ENCODE results near the gene B9D1. TPM values are rescaled to one million over a fixed set of nuclear protein-coding genes. Genes with fewer than 3 reads are reported as not detected.

B9D1 gene
- polyA plus RNA-seq, 3 donors, result 1.0 TPM; not detected in 2

DNA sequence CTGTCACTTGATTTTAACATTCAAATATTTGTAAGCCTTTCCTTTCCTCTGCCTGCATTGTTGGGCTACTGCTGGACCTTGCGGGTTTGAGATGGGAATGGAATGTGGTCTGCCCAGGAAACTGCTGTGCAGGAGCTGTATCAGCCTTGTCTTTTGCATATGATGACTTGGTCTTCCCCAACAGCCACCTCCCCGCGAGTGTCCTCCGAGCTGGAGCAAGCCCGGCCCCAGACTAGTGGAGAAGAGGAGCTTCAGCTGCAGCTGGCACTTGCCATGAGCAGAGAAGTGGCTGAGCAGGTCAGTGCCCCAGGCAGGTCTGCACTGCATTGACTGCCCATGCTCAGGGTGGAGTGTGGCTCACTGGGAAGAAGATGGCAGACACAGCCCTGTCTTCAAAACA, 52.8 kb downstream of the B9D1 start:
- no peak for DNase-seq
- H3K27ac ChIP-seq (ENCODE audit: low read depth in 1 of 2, low read length in 2 of 2), result no peak overlapping the region
- H3K4me2 ChIP-seq (replicated peaks; ENCODE audit: extremely low read depth, low read length, poor library complexity, severe bottlenecking), result no peak overlapping the region
- H2AFZ ChIP-seq (ENCODE audit: insufficient read depth, low read depth, low read length, poor library complexity, severe bottlenecking), result no peak overlapping the region
- H3K4me3 ChIP-seq (replicated peaks in 1 of 3; ENCODE audit: low read depth in 2 of 3, low read length in 3 of 3), result no peak overlapping the region
- H3K79me2 ChIP-seq (ENCODE audit: insufficient read depth, low read length), result no peaks in the 10 kb centered on the region
- Mint-ChIP-seq H3K4me1 (peaks cover 53% of the 10 kb centered on the region), H3K27ac (peak overlapping the region in 1 of 7 donors; percentile 56), H3K27me3 (ENCODE audit: low read depth in 3 of 3) (peaks cover 86 to 93% (median 91%) of the 10 kb centered on the region in 3 donors), H3K36me3 (peaks cover 16 to 37% of the 10 kb centered on the region in 2 donors), H3K9me3 (peaks cover 0 to 19% (median 3%) of the 10 kb centered on the region in 7 donors), H3K4me3 (peak overlapping the region in 1 of 2 donors; percentile 84)
- H3K4me1 ChIP-seq (ENCODE audit: control insufficient read depth in 1 of 2, insufficient read depth in 2 of 2, low read length in 2 of 2), result peaks cover 39 to 40% of the 10 kb centered on the region in 2 donors
- H3K9me3 ChIP-seq (replicated peaks in 1 of 2; ENCODE audit: control insufficient read depth in 1 of 2, insufficient read depth in 1 of 2, low read length in 2 of 2), result no peaks in the 10 kb centered on the region
- TF ChIP-seq, protein P1, sequence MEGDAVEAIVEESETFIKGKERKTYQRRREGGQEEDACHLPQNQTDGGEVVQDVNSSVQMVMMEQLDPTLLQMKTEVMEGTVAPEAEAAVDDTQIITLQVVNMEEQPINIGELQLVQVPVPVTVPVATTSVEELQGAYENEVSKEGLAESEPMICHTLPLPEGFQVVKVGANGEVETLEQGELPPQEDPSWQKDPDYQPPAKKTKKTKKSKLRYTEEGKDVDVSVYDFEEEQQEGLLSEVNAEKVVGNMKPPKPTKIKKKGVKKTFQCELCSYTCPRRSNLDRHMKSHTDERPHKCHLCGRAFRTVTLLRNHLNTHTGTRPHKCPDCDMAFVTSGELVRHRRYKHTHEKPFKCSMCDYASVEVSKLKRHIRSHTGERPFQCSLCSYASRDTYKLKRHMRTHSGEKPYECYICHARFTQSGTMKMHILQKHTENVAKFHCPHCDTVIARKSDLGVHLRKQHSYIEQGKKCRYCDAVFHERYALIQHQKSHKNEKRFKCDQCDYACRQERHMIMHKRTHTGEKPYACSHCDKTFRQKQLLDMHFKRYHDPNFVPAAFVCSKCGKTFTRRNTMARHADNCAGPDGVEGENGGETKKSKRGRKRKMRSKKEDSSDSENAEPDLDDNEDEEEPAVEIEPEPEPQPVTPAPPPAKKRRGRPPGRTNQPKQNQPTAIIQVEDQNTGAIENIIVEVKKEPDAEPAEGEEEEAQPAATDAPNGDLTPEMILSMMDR (IDR thresholded peaks at IDR 0.05), result no peak
- 98% methylated on average over 4 of the region's 5 CpGs for WGBS (ENCODE audit: insufficient coverage)
- intact Hi-C loops (cut with micrococcal nuclease), result no loop called here
- no peak overlapping the region for H3K9ac ChIP-seq (ENCODE audit: insufficient read depth, low read length, poor library complexity, severe bottlenecking)
- peaks cover 46 to 82% of the 10 kb centered on the region in 2 donors for H3K27me3 ChIP-seq (ENCODE audit: control insufficient read depth in 2 of 2, insufficient read depth in 2 of 2, low read length in 2 of 2)
- H3K36me3 ChIP-seq (replicated peaks in 1 of 2; ENCODE audit: control insufficient read depth in 1 of 2, insufficient read depth in 2 of 2, low read length in 2 of 2), result no peaks in the 10 kb centered on the region
- peaks cover 19% of the 10 kb centered on the region for H4K20me1 ChIP-seq (ENCODE audit: insufficient read depth, low read length)

- Mint-ChIP-seq H3K36me3 (peaks cover 14 to 29% of the 10 kb centered on the region in 2 donors), H3K9me3 (peaks cover 0 to 19% (median 3%) of the 10 kb centered on the region in 7 donors), H3K27me3 (ENCODE audit: low read depth in 3 of 3) (peaks cover 77 to 87% (median 84%) of the 10 kb centered on the region in 3 donors), H3K27ac (peak overlapping the region in 1 of 7 donors; percentile 21), H3K4me3 (peak overlapping the region in 1 of 2 donors; percentile 84), H3K4me1 (peaks cover 59% of the 10 kb centered on the region)
- peaks cover 24% of the 10 kb centered on the region for H4K20me1 ChIP-seq (ENCODE audit: insufficient read depth, low read length)
- H3K27me3 ChIP-seq (ENCODE audit: control insufficient read depth in 2 of 2, insufficient read depth in 2 of 2, low read length in 2 of 2), result peaks cover 42 to 69% of the 10 kb centered on the region in 2 donors
- WGBS (ENCODE audit: insufficient coverage), result 98% methylated on average over 7 of the region's 8 CpGs
- no peak overlapping the region for H3K4me2 ChIP-seq (replicated peaks; ENCODE audit: extremely low read depth, low read length, poor library complexity, severe bottlenecking)
- H3K9ac ChIP-seq (ENCODE audit: insufficient read depth, low read length, poor library complexity, severe bottlenecking), result no peak overlapping the region
- no peak for DNase-seq
- TF ChIP-seq, protein P1 (IDR thresholded peaks at IDR 0.05), result no peak
- no peak overlapping the region for H2AFZ ChIP-seq (ENCODE audit: insufficient read depth, low read depth, low read length, poor library complexity, severe bottlenecking)
- H3K36me3 ChIP-seq (replicated peaks in 1 of 2; ENCODE audit: control insufficient read depth in 1 of 2, insufficient read depth in 2 of 2, low read length in 2 of 2), result no peaks in the 10 kb centered on the region
- no peak overlapping the region for H3K4me3 ChIP-seq (replicated peaks in 1 of 3; ENCODE audit: low read depth in 2 of 3, low read length in 3 of 3)
- no peaks in the 10 kb centered on the region for H3K79me2 ChIP-seq (ENCODE audit: insufficient read depth, low read length)
- H3K27ac ChIP-seq (ENCODE audit: low read depth in 1 of 2, low read length in 2 of 2), result no peak overlapping the region
- intact Hi-C loops (cut with micrococcal nuclease), result no loop called here
- H3K4me1 ChIP-seq (ENCODE audit: control insufficient read depth in 1 of 2, insufficient read depth in 2 of 2, low read length in 2 of 2), result peaks cover 52 to 53% of the 10 kb centered on the region in 2 donors
- no peaks in the 10 kb centered on the region for H3K9me3 ChIP-seq (replicated peaks in 1 of 2; ENCODE audit: control insufficient read depth in 1 of 2, insufficient read depth in 1 of 2, low read length in 2 of 2)
Observed at GRCh38 chr17:19308398-19308797, 54.1 kb downstream of the B9D1 start.
